ENCODE data around the gene ACP5. TPM values are rescaled to one million over a fixed set of nuclear protein-coding genes. Genes with fewer than 3 reads are reported as not detected.
"Not testable (repeated sequence)": the region's sequence is repeated elsewhere in the genome, so short reads cannot be mapped to it uniquely, and the experiment has no call there.

The ACP5 gene
- 17.5 TPM for total RNA-seq

DNA sequence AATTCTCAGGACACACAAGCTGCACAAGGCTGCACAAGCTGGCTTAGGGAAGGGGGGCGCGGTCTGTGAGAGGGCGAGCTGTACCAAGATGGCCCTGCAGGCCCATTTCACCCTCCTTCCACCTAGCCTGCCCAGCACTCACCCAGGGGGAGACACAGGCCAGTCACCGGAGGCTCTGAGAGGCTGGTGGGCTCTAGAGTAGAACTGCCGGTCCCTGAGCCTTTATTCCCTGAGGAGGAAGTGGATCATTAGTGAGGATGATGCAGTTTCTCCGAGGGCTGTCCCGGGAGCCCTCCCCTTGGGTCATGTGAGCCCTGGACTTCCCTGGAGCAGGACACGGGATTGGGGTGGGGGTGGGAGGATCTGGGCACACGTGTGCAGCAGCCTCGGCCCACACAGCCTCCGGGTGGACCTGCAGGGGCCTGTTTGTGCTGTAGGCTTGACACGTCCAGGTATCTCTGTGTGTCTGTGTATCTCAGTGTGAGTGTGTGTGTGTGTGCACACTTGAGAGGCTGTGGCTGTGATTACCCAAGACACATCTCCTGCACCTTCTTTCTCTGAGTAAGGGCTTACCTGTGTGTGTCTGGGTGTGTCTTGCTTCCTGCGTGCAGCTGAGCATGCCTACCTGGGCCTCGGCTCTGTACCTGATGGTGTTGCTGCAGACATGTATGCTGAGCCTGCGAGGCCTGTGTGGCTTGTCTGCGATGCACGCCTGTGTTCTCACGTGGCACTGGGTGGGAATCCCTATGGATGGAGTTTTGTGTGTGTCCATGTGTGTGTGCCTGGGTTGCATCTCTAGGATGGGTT, at the start of gene ACP5:
Gene ACP5, minus strand, starts transcription at position 195 of the 807 bp plus-strand sequence. CDS start 328 bp downstream, outside the sequence.
- peaks cover 59% of the 10 kb centered on the region for H3K4me1 ChIP-seq (ENCODE audit: insufficient read depth, low read length)
- H3K27me3 ChIP-seq (ENCODE audit: insufficient read depth, low read length): no peaks in the 10 kb centered on the region
- no peaks in the 10 kb centered on the region for H3K9me3 ChIP-seq (ENCODE audit: low read depth, low read length)
- peak within 1 kb of the TSS; percentile 41 for H3K4me3 ChIP-seq (ENCODE audit: low read length)

DNA sequence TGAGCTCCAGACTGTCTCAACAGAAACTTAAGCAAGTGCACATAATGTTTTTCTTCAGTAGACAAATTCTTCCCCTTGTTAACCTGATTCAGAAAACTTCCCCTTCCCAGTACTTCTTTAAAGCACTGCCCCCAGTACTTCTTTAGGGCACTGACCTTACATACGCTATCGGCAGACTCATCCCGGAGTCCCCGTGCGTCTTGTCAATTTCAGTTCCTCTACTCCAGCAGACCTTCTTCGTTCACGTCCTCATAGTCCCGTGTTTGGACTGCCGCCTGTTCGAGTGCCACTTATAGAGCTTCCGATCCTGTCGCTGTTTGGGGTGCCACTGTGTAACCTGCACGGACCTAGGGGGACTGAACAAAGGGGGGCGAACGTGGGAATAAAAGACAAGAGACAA, 48.8 kb upstream of the ACP5 start:
- peaks cover 18% of the 10 kb centered on the region for H3K27me3 ChIP-seq (ENCODE audit: insufficient read depth, low read length)
- H3K4me1 ChIP-seq (ENCODE audit: insufficient read depth, low read length): peaks cover 9% of the 10 kb centered on the region
- no peaks in the 10 kb centered on the region for H3K9me3 ChIP-seq (ENCODE audit: low read depth, low read length)
- no peak overlapping the region for H3K4me3 ChIP-seq (ENCODE audit: low read length)

DNA sequence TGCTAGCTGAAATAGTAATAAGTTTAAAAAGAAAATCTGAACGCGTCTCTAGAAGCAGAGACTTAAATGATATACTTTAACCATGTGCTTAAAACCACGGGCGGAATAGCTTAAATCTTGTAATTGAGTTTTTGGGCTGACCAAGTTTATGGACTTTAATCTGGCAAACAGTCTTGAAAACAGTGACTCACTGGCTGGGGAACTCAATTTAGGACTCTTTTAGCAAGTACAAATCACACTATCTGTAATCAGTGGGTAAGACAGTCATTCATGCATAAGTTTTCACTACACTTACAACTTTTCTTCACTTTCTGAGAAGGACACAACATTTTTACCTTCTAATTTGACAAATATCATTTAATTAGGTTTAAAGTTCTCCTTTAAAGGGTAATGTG, 46.6 kb upstream of the ACP5 start:
- Histone ChIP-seq H3K27me3 (ENCODE audit: insufficient read depth, low read length) (peaks cover 18% of the 10 kb centered on the region), H3K9me3 (ENCODE audit: low read depth, low read length) (no peaks in the 10 kb centered on the region), H3K4me1 (ENCODE audit: insufficient read depth, low read length) (peaks cover 9% of the 10 kb centered on the region), H3K4me3 (ENCODE audit: low read length) (no peak overlapping the region)

DNA sequence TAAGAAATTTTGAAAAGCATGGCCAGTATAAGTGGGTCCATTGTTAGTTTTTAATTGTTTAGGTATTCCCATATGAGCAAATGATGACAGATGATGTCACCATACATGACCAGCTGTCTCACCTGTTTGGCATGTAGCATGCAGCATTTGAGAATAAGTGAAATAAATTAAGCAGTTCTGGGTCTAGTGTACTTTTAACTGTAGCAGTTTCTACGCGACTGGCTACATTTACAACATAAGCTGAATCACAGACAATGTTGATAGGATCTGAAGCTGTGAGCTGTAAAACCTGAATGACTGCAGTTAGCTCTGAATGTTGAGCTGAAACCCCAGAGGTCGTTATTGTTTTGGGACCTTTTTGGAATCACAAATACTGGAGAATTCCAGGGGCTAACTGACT, 45.0 kb upstream of the ACP5 start:
- Histone ChIP-seq H3K9me3 (ENCODE audit: low read depth, low read length) (peaks cover 16% of the 10 kb centered on the region), H3K27me3 (ENCODE audit: insufficient read depth, low read length) (peaks cover 18% of the 10 kb centered on the region)
- H3K4me1 ChIP-seq (ENCODE audit: insufficient read depth, low read length); H3K4me3 ChIP-seq (ENCODE audit: low read length): not testable (repeated sequence)

DNA sequence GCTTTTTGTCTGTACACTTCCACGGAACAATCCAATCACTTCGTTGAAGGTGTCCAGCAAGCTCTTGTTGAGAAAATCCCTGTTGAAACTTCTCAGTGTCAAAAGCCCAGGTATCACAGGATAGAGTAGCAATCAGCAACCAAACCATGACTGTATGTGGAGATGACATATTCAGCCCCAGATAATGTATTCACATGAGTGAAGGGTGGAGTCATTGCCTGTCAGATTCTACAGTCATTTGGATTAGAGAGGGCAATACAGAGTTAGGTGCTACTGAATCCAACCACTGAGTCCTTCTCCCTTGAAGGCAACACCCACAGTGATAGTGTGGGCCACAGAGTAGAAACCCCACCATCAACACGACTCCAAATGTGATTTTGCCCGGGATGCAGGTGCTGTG, 43.1 kb upstream of the ACP5 start:
- Histone ChIP-seq H3K4me1 (ENCODE audit: insufficient read depth, low read length) (peaks cover 9% of the 10 kb centered on the region), H3K9me3 (ENCODE audit: low read depth, low read length) (peaks cover 26% of the 10 kb centered on the region), H3K4me3 (ENCODE audit: low read length) (no peak overlapping the region), H3K27me3 (ENCODE audit: insufficient read depth, low read length) (peaks cover 18% of the 10 kb centered on the region)

DNA sequence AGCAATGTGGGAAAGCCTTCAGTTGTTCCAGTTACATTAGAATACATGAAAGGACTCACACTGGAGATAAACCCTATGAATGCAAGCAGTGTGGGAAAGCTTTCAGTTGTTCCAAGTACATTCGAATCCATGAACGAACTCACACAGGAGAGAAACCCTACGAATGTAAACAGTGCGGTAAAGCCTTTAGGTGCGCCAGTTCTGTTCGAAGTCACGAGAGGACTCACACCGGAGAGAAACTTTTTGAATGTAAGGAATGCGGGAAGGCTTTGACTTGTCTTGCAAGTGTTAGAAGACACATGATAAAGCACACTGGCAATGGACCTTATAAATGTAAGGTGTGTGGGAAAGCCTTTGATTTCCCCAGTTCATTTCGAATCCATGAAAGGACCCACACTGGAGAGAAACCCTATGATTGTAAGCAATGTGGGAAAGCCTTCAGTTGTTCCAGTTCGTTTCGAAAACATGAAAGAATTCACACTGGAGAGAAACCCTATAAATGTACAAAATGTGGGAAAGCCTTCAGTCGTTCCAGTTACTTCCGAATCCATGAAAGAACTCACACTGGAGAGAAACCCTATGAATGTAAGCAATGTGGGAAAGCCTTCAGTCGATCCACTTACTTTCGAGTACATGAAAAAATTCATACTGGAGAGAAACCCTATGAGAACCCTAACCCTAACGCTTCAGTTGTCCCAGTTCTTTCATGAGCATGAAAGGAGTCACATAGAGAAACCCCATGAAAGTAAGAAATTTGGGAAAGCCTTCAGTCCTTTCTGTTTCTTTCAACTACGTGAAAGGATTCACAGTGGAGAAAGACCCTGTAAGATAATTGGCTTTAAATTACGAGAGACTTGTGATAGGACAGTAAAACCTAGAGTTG, 40.0 kb upstream of the ACP5 start:
- H3K4me3 ChIP-seq (ENCODE audit: low read length): no peak overlapping the region
- H3K9me3 ChIP-seq (ENCODE audit: low read depth, low read length): peaks cover 26% of the 10 kb centered on the region
- H3K4me1 ChIP-seq (ENCODE audit: insufficient read depth, low read length): no peaks in the 10 kb centered on the region
- H3K27me3 ChIP-seq (ENCODE audit: insufficient read depth, low read length): no peaks in the 10 kb centered on the region

DNA sequence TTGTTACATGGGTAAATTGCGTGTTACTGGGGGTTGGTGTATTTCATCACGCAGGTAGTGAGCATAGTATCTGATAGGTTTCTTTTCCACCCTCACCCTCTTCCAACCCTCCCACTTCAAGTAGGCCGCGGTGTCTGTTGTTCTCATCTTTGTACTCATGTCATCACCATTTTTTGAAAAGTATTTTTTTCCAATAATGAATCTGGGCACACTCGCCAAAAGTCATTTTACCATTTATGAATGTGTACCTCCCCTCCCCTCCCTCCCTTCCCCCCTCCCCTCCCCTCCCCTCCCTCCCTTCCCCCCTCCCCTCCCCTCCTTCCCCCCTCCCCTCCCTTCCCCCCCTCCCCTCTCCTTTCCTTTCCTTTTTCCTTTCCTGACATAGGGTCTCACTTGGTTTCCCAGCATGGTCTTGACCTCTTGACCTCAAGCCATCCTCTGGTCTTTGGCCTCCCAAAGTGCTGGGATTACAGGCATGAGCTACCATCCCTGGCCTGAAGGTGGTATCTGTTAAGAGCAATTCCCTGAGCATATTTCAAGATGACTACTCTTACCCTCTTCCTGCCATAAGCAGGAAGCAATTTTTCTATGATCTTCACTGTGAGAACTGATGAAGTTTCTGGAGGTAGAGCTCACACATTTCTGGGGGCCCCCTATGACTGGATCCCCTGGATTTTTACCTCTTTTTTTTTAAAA, 35.5 kb upstream of the ACP5 start:
- H3K9me3 ChIP-seq (ENCODE audit: low read depth, low read length): peaks cover 16% of the 10 kb centered on the region
- H3K4me1 ChIP-seq (ENCODE audit: insufficient read depth, low read length): no peaks in the 10 kb centered on the region
- no peaks in the 10 kb centered on the region for H3K27me3 ChIP-seq (ENCODE audit: insufficient read depth, low read length)
- no peak overlapping the region for H3K4me3 ChIP-seq (ENCODE audit: low read length)

DNA sequence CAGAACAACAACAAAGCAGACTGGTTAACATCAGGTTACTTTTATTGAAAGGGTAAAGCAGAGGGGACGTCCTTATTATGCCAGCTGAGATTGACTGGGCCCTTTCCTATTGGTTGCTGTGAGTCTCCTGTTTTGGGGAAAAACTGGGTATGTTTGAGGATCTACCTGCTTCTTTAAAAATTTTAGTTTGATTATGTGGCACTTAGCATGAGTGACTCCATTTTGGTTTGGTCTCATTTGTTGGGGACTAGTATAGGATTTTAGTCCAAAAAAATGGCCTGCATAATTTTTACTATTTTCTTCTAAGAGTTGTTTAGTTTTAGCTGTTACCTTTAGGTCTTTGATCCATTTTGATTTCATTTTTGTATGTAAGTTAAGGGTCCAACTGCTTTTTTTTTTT, 34.3 kb upstream of the ACP5 start:
- H3K4me3 ChIP-seq (ENCODE audit: low read length): no peak overlapping the region
- H3K4me1 ChIP-seq (ENCODE audit: insufficient read depth, low read length): no peaks in the 10 kb centered on the region
- peaks cover 3% of the 10 kb centered on the region for H3K9me3 ChIP-seq (ENCODE audit: low read depth, low read length)
- no peaks in the 10 kb centered on the region for H3K27me3 ChIP-seq (ENCODE audit: insufficient read depth, low read length)

DNA sequence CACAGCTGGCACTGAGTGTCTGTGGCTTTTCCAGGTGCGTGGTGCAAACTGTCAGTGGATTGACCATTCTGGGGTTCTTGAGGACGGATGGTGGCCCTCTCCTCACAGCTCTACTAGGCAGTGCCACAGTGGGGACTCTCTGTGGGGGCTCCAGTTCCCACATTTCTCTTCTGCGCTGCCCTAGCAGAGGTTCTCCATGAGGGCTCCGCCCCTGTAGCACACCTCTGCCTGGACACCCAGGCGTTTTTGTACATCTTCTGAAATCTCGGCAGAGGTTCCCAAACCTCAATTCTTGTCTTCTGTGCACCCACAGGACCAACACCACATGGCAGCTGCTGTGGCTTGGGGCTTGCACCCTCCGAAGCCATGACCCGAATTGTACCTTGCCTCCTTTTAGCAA, 29.0 kb upstream of the ACP5 start:
- Histone ChIP-seq H3K9me3 (ENCODE audit: low read depth, low read length) (no peaks in the 10 kb centered on the region), H3K27me3 (ENCODE audit: insufficient read depth, low read length) (no peaks in the 10 kb centered on the region), H3K4me1 (ENCODE audit: insufficient read depth, low read length) (no peaks in the 10 kb centered on the region), H3K4me3 (ENCODE audit: low read length) (no peak overlapping the region)

DNA sequence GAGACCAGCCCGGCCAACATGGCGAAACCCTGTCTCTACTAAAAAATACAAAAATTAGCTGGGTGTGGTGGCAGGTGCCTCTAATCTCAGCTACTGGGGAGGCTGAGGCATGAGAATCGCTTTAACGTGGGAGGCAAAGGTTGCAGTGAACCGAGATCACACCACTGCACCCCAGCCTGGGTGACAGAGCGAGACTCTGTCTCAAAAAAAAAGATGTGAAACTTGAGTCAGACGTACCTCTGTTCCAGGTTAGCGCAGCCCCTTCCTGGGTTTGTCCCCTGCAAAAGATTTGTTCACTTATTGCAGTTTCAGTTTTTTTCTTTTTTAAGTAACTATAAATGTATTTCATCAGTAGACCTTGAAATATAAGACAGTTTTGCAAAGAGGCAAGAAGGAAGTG, 22.3 kb upstream of the ACP5 start:
- H3K27me3 ChIP-seq (ENCODE audit: insufficient read depth, low read length); H3K4me3 ChIP-seq (ENCODE audit: low read length); H3K9me3 ChIP-seq (ENCODE audit: low read depth, low read length): not testable (repeated sequence)
- H3K4me1 ChIP-seq (ENCODE audit: insufficient read depth, low read length): peaks cover 16% of the 10 kb centered on the region

DNA sequence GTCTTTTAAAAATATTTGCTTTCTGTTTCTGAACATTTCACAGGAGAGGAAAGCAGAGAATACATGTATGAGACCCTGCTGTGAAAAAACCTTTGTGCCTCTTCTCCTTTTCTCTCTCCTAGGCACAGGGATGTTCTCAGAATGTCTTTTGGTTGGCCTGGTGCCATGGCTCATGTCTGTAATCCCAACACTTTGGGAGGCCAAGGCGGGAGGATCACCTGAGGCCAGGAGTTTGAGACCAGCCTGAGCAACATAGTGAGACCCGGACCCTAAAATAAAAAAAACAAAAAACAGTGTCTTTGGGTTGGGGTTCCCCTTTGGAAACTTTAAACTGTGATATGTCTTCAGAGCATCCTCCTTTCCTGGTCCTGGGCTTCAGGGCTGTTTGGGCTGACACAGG, 21.3 kb upstream of the ACP5 start:
- Histone ChIP-seq H3K27me3 (ENCODE audit: insufficient read depth, low read length) (no peaks in the 10 kb centered on the region), H3K9me3 (ENCODE audit: low read depth, low read length) (no peaks in the 10 kb centered on the region), H3K4me1 (ENCODE audit: insufficient read depth, low read length) (peaks cover 16% of the 10 kb centered on the region), H3K4me3 (ENCODE audit: low read length) (no peak overlapping the region)

DNA sequence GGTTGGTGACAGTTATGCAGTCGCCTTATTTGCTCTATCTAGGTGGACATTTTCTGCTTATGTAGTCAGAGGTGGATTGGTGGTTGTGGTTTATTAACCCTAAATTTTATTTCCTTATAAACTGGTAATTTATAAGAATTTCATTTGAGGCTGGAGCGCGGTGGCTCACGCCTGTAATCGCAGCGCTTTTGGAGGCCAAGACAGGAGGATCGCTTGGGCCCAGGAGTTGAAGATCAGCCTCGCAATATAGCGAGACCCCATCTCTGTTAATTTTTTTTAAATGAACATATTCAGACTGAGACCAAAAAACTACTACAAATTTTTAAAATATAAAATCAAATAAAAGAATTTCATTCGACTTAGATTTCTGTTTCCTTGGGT, 20.6 kb upstream of the ACP5 start:
- no peaks in the 10 kb centered on the region for H3K27me3 ChIP-seq (ENCODE audit: insufficient read depth, low read length)
- peaks cover 16% of the 10 kb centered on the region for H3K4me1 ChIP-seq (ENCODE audit: insufficient read depth, low read length)
- peak overlapping the region; percentile 89 for H3K4me3 ChIP-seq (ENCODE audit: low read length)
- no peaks in the 10 kb centered on the region for H3K9me3 ChIP-seq (ENCODE audit: low read depth, low read length)

DNA sequence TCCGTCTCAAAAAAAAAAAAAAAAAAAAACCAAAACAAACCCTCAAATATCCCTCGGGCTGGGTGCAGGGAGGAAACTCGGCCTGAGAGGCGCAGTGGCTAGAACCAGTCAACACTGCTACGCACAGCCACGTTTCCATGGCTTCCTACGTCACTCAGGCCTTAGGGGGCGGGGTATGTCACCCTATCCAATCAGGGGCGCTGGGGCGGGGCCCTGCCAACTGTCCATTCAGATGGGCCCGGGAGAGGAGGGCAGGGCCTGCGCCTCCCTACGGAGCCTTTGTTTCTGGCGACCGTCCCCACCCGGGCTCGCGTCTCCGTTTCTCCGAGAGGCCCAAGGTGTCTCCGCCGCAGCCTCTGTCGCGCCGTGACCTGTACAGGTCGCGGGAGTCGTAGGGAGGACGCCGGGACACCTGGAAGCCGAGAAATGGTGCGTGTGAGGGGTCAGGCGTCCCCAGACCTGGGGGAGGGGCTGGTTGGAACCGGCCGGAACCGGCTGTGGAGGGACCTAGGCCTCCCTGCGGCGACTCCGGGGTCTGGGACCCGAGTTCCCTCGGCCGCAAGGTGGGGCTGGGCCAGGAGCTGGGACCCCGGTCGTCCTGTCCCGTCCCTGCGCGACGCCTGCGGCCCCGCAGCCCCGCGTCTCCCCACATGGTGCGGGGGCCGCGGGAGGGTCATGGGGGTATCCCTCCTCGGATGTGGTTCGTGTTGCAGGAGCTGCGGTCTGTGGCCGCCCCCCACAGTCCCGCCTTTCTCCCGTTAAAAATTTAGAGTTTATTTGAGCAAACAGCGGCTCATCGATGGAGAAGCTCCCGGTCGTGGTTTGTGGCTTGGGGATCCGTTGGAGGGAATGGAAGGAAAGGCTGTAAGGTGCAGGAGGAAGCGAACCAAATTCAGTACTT, 20.0 kb upstream of the ACP5 start, which contains the start of gene ZNF627:
Gene ZNF627, plus strand, starts transcription at position 282 of the 901 bp plus-strand sequence. Its CDS starts 145 bp downstream, at position 427.
- H3K4me1 ChIP-seq (ENCODE audit: insufficient read depth, low read length): peaks cover 16% of the 10 kb centered on the region
- no peaks in the 10 kb centered on the region for H3K27me3 ChIP-seq (ENCODE audit: insufficient read depth, low read length)
- peak within 1 kb of the TSS; percentile 89 for H3K4me3 ChIP-seq (ENCODE audit: low read length)
- no peaks in the 10 kb centered on the region for H3K9me3 ChIP-seq (ENCODE audit: low read depth, low read length)

DNA sequence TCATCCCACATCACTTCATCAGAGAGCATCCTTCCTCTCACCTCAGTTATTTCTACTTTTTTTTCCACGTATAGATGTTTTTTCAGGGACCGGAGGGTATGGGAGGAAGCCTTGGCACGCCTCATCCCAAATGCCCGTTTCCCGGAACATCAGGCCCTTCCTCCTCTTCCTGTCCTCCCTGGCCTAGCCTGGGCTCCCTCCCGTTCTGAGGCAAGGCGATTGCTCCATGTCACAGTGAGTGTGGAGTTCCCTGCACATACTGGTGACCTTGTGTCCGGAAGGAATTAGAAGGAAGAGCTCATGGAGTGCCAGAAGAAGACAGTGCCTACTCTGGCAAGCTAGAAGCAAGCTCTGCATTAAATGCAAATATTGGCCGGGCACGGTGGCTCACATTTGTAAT, 18.7 kb upstream of the ACP5 start:
- H3K4me3 ChIP-seq (ENCODE audit: low read length): no peak overlapping the region
- H3K4me1 ChIP-seq (ENCODE audit: insufficient read depth, low read length): peaks cover 16% of the 10 kb centered on the region
- H3K9me3 ChIP-seq (ENCODE audit: low read depth, low read length): no peaks in the 10 kb centered on the region
- H3K27me3 ChIP-seq (ENCODE audit: insufficient read depth, low read length): no peaks in the 10 kb centered on the region
